ENCODE data around the gene FBXW10B. TPM values are rescaled to one million over a fixed set of nuclear protein-coding genes. Genes with fewer than 3 reads are reported as not detected.
"Not testable (repeated sequence)": the region's sequence is repeated elsewhere in the genome, so short reads cannot be mapped to it uniquely, and the experiment has no call there.

Gene FBXW10B, protein sequence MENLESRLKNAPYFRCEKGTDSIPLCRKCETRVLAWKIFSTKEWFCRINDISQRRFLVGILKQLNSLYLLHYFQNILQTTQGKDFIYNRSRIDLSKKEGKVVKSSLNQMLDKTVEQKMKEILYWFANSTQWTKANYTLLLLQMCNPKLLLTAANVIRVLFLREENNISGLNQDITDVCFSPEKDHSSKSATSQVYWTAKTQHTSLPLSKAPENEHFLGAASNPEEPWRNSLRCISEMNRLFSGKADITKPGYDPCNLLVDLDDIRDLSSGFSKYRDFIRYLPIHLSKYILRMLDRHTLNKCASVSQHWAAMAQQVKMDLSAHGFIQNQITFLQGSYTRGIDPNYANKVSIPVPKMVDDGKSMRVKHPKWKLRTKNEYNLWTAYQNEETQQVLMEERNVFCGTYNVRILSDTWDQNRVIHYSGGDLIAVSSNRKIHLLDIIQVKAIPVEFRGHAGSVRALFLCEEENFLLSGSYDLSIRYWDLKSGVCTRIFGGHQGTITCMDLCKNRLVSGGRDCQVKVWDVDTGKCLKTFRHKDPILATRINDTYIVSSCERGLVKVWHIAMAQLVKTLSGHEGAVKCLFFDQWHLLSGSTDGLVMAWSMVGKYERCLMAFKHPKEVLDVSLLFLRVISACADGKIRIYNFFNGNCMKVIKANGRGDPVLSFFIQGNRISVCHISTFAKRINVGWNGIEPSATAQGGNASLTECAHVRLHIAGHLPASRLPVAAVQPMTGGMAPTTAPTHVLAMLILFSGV
- 1 to 10 TPM; 2.0 TPM for total RNA-seq

DNA sequence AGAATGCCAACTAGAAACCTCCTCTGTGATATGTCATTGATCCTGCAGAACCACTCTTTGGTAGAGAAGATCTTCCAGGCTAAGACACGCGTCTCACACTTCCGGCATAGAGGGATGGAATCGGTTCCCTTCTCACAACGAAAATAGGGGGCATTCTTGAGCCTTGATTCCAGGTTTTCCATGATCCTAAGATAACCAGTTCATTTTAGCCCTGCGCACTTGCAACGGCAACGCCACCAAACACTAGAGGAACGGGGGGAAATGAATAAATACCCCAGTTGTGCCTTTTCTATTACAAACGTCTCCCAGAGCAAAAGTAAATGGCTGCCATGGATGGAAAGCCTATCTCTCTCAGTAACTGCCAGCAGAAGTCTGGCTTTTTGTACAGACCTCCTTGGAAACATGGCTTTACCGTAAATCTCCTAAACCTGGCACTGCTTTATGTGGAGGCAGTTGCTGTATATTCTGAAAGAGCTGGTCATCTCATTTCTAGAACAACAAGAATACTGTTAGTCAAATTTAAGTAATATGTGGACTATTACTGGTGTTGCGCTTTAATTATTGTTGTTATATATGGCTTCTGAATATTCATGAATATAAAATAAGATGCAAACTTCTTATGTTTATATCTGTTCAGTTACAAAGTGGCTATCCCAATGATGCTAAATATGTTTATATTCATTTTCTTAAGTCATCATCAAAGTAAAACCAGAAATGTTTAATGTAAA lies at the start of gene FBXW10B:
Gene FBXW10B (minus strand): TSS at position 374 of the 728 bp plus-strand sequence. CDS start 192 bp downstream, at position 182.
- not testable (repeated sequence) for DNase-seq (ENCODE audit: low spot score); H3K27me3 Mint-ChIP-seq; H3K36me3 Mint-ChIP-seq; H3K27ac Mint-ChIP-seq; H3K4me3 Mint-ChIP-seq; H3K4me1 Mint-ChIP-seq (ENCODE audit: low read depth in 2 of 2); ATAC-seq; H3K9me3 Mint-ChIP-seq

DNA sequence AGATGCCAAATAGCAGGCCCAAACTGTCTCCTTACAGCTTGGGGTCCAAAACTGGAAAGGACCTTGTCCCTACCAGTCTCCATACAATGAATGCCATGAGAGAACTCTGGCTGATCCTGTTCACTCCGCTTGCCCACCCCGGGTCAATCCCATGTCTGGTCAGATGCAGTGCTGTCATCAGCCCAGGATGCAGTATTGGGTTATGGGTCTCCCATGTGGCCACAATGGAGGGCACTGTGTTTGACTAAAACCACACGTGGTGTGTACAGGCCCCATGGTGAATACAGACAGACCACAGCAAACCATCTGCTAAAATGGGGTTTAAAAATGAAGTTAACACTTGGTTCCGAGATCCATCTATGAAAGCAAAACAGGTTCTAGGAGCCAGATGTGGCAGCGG lies 44.2 kb upstream of the FBXW10B start:
- ATAC-seq = no peak

DNA sequence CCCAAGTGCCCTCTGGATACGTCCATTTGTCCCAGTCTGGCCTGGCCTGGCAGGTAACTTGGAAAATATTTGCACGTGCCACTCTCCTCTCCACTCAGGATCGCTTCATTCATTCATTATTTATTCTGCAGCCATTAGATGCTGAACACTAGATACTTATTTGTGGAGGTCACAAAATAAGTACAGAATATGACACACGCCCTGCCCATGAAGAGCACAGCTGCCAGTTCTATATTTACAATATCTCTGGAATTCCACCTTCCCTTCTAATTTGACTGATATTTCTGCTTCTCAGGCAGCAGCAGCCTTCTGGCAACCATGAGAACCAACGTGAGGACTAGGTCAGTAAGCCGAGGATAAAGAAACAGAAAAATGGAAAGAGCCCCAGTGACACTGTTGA lies 43.7 kb upstream of the FBXW10B start:
- Mint-ChIP-seq H3K36me3 (peaks cover 9% of the 10 kb centered on the region), H3K27ac (no peak overlapping the region), H3K4me1 (ENCODE audit: low read depth in 2 of 2) (no peaks in the 10 kb centered on the region), H3K4me3 (no peak overlapping the region), H3K9me3 (no peaks in the 10 kb centered on the region), H3K27me3 (no peaks in the 10 kb centered on the region)
- ATAC-seq (no peak), DNase-seq (ENCODE audit: low spot score) (no peak)

More for the DNA sequence above, 44.2 kb upstream of the FBXW10B start:
- H3K27me3 Mint-ChIP-seq = no peaks in the 10 kb centered on the region
- H3K4me1 Mint-ChIP-seq (ENCODE audit: low read depth in 2 of 2) = no peaks in the 10 kb centered on the region
- H3K36me3 Mint-ChIP-seq = peaks cover 9% of the 10 kb centered on the region
- no peaks in the 10 kb centered on the region for H3K9me3 Mint-ChIP-seq
- DNase-seq (ENCODE audit: low spot score) = no peak
- no peak overlapping the region for H3K4me3 Mint-ChIP-seq
- H3K27ac Mint-ChIP-seq = no peak overlapping the region

DNA sequence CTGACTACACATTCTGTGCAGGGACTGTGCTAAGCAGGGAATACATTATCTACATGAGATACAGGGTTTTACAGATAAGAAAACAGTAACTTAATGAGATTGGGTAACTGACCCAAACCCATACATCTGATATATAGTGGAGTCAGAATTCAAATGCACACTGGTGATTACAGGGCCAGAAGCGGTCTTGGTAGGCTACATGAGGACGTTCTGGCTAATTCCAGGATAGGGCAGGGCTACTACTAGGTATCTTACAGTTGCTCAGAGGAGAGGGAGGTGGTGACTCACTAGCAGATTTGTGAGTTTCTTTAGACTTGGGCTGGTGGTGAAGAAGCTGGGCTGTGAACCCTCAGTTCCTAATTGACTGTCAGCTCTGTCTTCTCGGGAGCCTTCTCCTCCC lies 43.2 kb upstream of the FBXW10B start:
- Mint-ChIP-seq H3K4me3 (no peak overlapping the region), H3K36me3 (peaks cover 6% of the 10 kb centered on the region), H3K9me3 (no peaks in the 10 kb centered on the region), H3K4me1 (ENCODE audit: low read depth in 2 of 2) (no peaks in the 10 kb centered on the region), H3K27ac (no peak overlapping the region), H3K27me3 (no peaks in the 10 kb centered on the region)
- DNase-seq (ENCODE audit: low spot score) (no peak), ATAC-seq (peak in 1 of 2 donors; percentile 62)

DNA sequence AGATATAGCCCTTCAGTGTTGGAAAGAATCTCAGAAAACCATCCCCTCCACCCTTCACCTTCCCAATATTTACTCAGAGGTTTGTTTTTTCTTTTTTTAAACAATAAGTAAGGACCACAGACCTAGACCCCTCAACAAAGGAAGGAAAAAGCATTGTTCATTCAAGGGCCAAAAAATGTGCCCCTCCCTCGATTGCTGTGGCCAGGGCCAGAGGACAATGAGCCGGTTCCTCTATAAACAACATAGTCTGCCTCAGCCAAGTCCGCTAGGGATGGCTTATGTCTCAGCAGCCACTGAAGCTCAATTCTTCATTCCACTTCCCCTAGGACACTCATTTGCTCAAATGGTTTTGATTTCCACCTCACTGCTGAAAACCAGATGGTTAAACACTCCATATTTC lies 40.6 kb upstream of the FBXW10B start:
- ATAC-seq = no peak
- H3K36me3 Mint-ChIP-seq = peaks cover 6% of the 10 kb centered on the region
- H3K27ac Mint-ChIP-seq = no peak overlapping the region
- no peaks in the 10 kb centered on the region for H3K4me1 Mint-ChIP-seq (ENCODE audit: low read depth in 2 of 2)
- H3K4me3 Mint-ChIP-seq = no peak overlapping the region
- H3K27me3 Mint-ChIP-seq = no peaks in the 10 kb centered on the region
- no peaks in the 10 kb centered on the region for H3K9me3 Mint-ChIP-seq
- no peak for DNase-seq (ENCODE audit: low spot score)

DNA sequence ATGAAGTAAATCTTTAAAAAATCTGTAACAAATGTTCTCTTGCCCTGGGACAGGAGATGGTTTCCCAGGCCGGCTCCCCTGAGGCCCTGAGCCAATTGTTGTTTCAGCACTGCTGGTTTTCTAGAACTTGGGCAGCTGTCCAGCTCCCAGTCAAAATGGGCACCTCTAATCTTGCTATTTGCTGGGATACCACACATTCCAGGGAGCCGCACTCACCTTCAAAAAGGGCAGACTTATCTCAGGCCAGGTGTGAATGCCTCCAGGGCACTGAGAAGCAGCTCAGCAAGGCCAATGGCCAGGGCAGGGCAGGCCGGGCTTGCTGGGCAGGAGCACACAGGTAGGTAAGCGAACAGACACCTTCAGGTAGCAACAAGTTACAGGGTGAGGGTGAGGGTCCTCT lies 40.2 kb upstream of the FBXW10B start:
- no peak overlapping the region for H3K4me3 Mint-ChIP-seq
- no peaks in the 10 kb centered on the region for H3K9me3 Mint-ChIP-seq
- no peaks in the 10 kb centered on the region for H3K27me3 Mint-ChIP-seq
- H3K4me1 Mint-ChIP-seq (ENCODE audit: low read depth in 2 of 2) = no peaks in the 10 kb centered on the region
- H3K36me3 Mint-ChIP-seq = peaks cover 6% of the 10 kb centered on the region
- no peak overlapping the region for H3K27ac Mint-ChIP-seq
- DNase-seq (ENCODE audit: low spot score) = no peak
- ATAC-seq = no peak

DNA sequence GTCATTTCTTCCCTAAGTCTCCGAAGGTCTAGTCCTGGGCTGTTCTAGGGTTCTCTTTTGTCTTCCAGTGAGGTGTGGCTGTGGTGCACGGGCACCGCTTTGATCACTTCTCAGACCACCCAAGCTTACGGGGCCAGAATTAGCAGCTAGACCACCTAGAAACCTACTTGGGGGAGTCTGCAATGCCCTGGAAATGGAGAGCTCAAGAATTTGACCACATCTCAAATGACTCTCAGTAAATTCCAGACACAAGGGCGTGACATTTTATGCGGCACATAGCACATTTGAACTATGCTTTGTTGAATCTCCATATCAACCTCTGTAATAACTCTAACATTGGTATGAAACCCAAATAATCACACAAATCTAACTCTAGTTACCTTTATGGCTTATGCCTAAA lies 39.7 kb upstream of the FBXW10B start:
- DNase-seq (ENCODE audit: low spot score) (no peak), ATAC-seq (no peak)
- Mint-ChIP-seq H3K27ac (no peak overlapping the region), H3K9me3 (no peaks in the 10 kb centered on the region), H3K36me3 (peaks cover 6% of the 10 kb centered on the region), H3K27me3 (no peaks in the 10 kb centered on the region), H3K4me3 (no peak overlapping the region), H3K4me1 (ENCODE audit: low read depth in 2 of 2) (no peaks in the 10 kb centered on the region)

DNA sequence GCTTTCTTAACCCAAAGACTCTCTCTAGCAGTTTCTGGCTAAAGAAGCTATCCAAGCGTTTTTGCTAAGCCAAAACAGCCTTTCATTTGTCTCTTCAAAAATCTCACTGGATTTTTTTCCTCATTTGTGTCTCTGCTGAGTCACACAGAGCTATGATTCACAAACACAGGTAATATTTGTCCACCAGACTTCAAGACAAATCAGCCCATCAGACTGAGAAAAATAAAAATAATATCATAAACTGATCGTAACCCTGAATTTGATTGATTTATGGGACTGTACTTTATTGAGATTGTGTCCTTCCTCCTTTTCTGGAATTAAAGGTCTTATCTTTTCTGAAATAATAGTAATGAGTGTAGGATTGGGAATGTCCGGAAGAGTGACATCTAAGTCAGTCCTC lies 38.8 kb upstream of the FBXW10B start:
- H3K36me3 Mint-ChIP-seq = no peaks in the 10 kb centered on the region
- no peaks in the 10 kb centered on the region for H3K4me1 Mint-ChIP-seq (ENCODE audit: low read depth in 2 of 2)
- H3K27ac Mint-ChIP-seq = no peak overlapping the region
- no peaks in the 10 kb centered on the region for H3K27me3 Mint-ChIP-seq
- H3K9me3 Mint-ChIP-seq = no peaks in the 10 kb centered on the region
- no peak for DNase-seq (ENCODE audit: low spot score)
- no peak for ATAC-seq
- H3K4me3 Mint-ChIP-seq = no peak overlapping the region

DNA sequence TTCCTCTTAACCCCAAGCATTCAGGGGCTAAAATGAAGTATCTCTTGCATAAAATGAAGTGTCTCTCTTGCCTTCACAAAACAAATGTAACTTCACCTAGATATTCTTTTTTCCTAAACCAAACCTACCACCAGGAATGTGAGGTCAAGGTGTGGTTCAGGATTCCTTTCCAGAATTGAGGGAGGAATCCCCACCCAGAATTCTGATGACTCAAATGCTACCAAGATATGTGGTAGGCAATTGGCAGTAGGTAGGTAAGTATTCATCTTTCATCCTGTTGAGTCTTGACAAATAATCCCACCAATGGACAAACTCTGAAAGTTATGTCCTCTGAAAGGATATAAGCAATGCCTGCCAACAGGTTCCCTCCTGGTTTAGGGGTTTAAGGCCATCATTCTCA lies 38.4 kb upstream of the FBXW10B start:
- Mint-ChIP-seq H3K36me3 (no peaks in the 10 kb centered on the region), H3K4me1 (ENCODE audit: low read depth in 2 of 2) (no peaks in the 10 kb centered on the region), H3K4me3 (no peak overlapping the region), H3K27ac (no peak overlapping the region), H3K27me3 (no peaks in the 10 kb centered on the region), H3K9me3 (no peaks in the 10 kb centered on the region)
- ATAC-seq = no peak
- no peak for DNase-seq (ENCODE audit: low spot score)

DNA sequence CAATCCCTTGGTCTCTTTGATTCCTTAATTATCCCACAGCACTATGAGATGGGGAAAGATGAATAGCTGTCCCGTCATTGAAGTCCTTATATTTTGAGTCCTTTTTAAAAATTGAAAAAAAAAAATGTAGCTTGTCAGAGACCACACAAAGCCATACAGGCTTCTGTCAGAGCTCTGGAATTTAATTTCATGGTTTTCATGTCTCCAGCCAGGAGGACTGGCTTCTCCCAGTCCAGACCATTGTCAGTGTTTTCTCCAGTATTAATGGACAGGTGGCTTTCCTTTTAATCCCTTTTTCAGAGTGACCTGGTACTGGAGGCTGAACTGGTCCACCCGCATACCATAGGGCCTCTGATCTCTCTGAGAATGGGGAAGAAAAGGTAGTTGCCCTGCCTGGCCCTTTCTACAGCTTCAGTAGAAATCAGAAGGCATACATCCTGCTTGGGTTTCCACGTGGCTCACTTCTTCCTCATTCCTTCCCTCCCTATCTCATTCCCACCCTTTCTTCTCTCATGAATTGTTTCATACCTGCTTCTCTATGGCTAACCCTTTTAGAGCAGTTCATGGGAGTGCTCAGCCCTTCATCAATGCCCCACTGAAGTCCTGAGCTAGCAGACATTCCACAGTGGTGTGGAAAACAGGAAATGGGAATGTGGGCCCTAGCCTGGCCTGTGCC lies 35.5 kb upstream of the FBXW10B start:
- DNase-seq (ENCODE audit: low spot score) = no peak
- Mint-ChIP-seq H3K4me1 (ENCODE audit: low read depth in 2 of 2) (peaks cover 3 to 5% of the 10 kb centered on the region in 2 donors), H3K27ac (no peak overlapping the region), H3K4me3 (no peak overlapping the region), H3K27me3 (no peaks in the 10 kb centered on the region), H3K9me3 (no peaks in the 10 kb centered on the region), H3K36me3 (no peaks in the 10 kb centered on the region)
- no peak for ATAC-seq

DNA sequence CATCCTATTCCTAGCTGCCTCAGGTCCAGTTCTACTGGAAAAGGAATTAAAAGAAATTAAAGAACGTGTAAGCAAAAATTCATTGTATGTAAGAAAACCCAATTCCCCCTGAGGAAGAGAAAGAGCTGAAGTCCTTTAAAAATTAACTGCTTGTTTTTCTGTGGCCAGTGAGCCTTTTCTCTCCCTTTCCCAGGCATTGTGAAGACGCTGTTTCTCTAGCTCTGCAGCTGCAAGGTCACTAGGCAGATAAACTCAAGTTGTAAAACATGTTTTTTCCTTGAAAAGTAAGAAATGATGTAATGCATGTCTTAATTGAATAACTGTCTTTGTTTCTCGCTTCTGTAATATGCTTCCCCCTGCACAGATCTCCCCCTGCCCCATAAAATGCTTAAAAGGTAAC lies 34.9 kb upstream of the FBXW10B start:
- not testable (repeated sequence) for DNase-seq (ENCODE audit: low spot score); H3K4me3 Mint-ChIP-seq; H3K36me3 Mint-ChIP-seq; H3K27me3 Mint-ChIP-seq; ATAC-seq; H3K4me1 Mint-ChIP-seq (ENCODE audit: low read depth in 2 of 2); H3K9me3 Mint-ChIP-seq; H3K27ac Mint-ChIP-seq

DNA sequence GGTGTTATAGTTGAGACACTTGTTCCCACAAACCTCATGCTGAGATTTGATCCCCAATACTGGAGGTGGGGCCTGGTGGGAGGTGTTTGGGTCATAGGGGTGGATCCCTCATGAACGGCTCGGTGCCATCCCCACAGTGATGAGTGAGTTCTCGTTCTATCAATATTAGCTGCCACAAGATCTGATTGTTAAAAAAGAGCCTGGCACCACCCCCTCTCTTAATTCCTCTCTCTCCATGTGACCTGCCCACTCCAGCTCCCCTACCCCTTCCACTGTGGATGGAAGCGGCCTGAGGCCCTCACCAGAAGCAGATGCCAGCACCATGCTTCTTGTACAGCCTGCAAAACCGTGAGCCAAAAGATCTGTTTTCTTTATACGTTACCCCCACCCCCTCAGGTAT lies 33.5 kb upstream of the FBXW10B start:
- Mint-ChIP-seq H3K36me3 (no peaks in the 10 kb centered on the region), H3K9me3 (no peaks in the 10 kb centered on the region), H3K4me3 (no peak overlapping the region), H3K27me3 (no peaks in the 10 kb centered on the region), H3K27ac (no peak overlapping the region), H3K4me1 (ENCODE audit: low read depth in 2 of 2) (peaks cover 3 to 5% of the 10 kb centered on the region in 2 donors)
- DNase-seq (ENCODE audit: low spot score) = no peak
- no peak for ATAC-seq

DNA sequence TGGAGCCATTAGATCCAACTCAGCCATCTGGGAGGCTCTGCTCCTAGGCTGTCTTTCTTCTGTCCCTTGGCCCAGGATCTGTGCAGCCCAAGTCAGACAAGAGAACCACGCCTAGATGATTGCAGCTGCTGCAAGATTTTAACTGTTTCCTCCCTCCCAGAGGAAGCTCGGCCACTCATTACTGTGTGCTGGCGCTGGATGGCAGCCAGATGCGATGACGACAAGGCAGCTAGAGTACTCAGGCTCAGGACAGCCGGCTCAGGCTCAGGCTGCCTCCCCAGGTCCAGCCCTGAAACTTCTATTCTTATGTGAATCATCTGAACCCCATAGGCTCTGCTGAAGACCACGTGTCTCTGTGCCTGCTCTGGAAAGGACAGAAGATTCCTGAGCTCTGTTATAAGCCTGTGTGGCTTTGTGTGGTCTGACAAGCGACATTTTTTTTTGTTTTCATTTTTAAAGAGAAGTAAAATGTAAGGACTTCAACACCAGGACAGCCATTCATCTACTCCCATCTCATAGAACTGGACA lies 32.1 kb upstream of the FBXW10B start:
- H3K4me1 Mint-ChIP-seq (ENCODE audit: low read depth in 2 of 2) = peaks cover 3 to 5% of the 10 kb centered on the region in 2 donors
- no peaks in the 10 kb centered on the region for H3K27me3 Mint-ChIP-seq
- ATAC-seq (peak; percentile 67 to 85), DNase-seq (ENCODE audit: low spot score) (no peak)
- H3K27ac Mint-ChIP-seq = peak overlapping the region in 1 of 2 donors; percentile 12
- H3K36me3 Mint-ChIP-seq = no peaks in the 10 kb centered on the region
- H3K9me3 Mint-ChIP-seq = no peaks in the 10 kb centered on the region
- peak overlapping the region; percentile 33 for H3K4me3 Mint-ChIP-seq

Data from natural killer cell treated with Interleukin-12 subunit alpha and Interleukin-12 subunit beta and Interleukin-15 and Interleukin-18, amount 100 ng/mL, for 72 hours (primary cell).